ENCODE results near the gene GMPPB.
"Not testable (repeated sequence)": the region's sequence is repeated elsewhere in the genome, so short reads cannot be mapped to it uniquely, and the experiment has no call there.

GMPPB gene

GRCh38 chr3:49712631-49713317 lies 11.0 kb downstream of the GMPPB start:
- no peak for DNase-seq

GRCh38 chr3:49712166-49712565 lies 11.6 kb downstream of the GMPPB start:
- DNase-seq, result no peak

GRCh38 chr3:49711489-49711888 lies 12.3 kb downstream of the GMPPB start:
- no peak for DNase-seq

- DNase-seq, result no peak
Measured at GRCh38 chr3:49709852-49710251, 13.9 kb downstream of the GMPPB start.

- no peak for DNase-seq
Measured at GRCh38 chr3:49707113-49707480, 16.7 kb downstream of the GMPPB start.

GRCh38 chr3:49706456-49707112 lies 17.2 kb downstream of the GMPPB start:
- no peak for DNase-seq

- DNase-seq, result no peak
Measured at GRCh38 chr3:49705390-49705960, 18.3 kb downstream of the GMPPB start.

- no peak for DNase-seq
Measured at GRCh38 chr3:49704629-49705028, 19.1 kb downstream of the GMPPB start.

- DNase-seq, result no peak
Measured at GRCh38 chr3:49703956-49704355, 19.8 kb downstream of the GMPPB start.

- DNase-seq, result peak; percentile 77 to 82 (median 79)
Measured at GRCh38 chr3:49703443-49703927, 20.3 kb downstream of the GMPPB start.

GRCh38 chr3:49702672-49703071 lies 21.1 kb downstream of the GMPPB start:
- DNase-seq, result no peak

GRCh38 chr3:49701388-49702077 lies 22.2 kb downstream of the GMPPB start:
- DNase-seq, result peak in 1 of 3 donors; percentile 31

- DNase-seq, result no peak
Measured at GRCh38 chr3:49700453-49701128, 23.2 kb downstream of the GMPPB start.

- DNase-seq, result no peak
Measured at GRCh38 chr3:49700014-49700413, 23.7 kb downstream of the GMPPB start.

GRCh38 chr3:49699281-49699979 lies 24.3 kb downstream of the GMPPB start:
- DNase-seq, result no peak

GRCh38 chr3:49695350-49696015 lies 28.3 kb downstream of the GMPPB start:
- not testable (repeated sequence) for DNase-seq

GRCh38 chr3:49694409-49695070 lies 29.2 kb downstream of the GMPPB start:
- not testable (repeated sequence) for DNase-seq

- not testable (repeated sequence) for DNase-seq
Measured at GRCh38 chr3:49691481-49691880, 32.3 kb downstream of the GMPPB start.

- not testable (repeated sequence) for DNase-seq
Measured at GRCh38 chr3:49690856-49691255, 32.9 kb downstream of the GMPPB start.

- not testable (repeated sequence) for DNase-seq
Measured at GRCh38 chr3:49689908-49690624, 33.7 kb downstream of the GMPPB start.

All from suppressor macrophage treated with lipopolysaccharide for 1 hour (primary cell).